Inferior parietal cortex (tissue), 1 donor: Measurements from ENCODE around the gene SSPN.

ENCODE experiments used
- DNase-seq: peaks from one replicate; pipeline ENCODE4 v3.0.0-alpha.2; 2016; ENCODE audit errors: extremely low spot score

Gene SSPN

GRCh38 chr12:26285401-26285800, 90.0 kb downstream of the SSPN start:
- no peak for DNase-seq

DNA sequence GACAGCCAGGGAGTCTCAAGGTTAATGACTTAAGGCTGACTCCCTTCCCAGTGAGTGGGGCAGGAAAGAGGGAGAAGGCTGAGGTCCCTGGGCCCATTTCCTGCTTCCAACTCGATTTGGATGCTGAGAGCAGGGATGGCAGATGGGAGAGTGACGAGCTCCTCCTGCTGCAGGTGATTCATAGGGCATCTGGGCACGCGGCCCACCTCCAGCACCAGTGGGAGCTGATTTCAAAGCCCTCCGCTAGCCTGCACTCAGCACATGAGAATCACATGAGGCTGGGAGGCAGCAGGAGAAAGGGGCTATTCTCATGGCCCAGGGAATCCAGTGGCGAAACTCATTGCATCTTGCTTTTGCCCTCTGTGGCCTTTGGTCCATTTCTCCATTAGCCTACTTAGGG, 90.8 kb downstream of the SSPN start:
- no peak for DNase-seq

DNA sequence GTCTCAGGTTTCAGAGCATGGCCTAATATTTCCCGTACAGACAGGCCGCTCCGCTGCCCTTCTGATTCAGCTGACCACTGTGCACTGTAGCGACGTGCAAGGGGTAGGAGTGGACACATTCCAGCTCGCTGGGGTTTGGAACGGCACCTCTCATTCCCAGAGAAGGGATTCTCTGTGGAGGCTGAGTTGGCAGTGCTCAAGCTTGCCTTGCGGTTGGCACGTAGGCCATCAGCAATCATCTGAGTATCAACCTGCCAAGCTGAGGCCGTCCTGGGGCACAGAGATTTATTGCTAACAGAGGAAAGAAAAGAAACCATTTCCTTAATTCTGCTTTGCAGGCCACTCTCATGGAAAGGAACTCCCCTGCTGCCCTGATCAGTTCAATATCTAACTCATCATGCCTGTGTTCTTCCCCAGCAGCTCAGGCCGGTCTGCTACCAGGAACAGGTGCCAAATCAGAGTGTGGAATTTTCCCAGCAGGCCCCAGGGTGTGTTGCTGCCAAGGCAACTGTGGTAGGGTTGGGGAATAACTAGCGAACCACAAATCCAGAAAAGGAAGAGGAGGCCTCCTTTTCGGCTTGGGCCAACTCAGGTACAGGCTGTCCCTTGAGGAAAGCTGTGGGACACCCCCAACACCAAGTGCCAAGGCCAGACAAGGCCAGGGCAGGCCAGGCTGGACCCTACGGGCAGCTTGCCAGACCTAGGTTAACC, 92.5 kb downstream of the SSPN start:
- no peak for DNase-seq

DNA sequence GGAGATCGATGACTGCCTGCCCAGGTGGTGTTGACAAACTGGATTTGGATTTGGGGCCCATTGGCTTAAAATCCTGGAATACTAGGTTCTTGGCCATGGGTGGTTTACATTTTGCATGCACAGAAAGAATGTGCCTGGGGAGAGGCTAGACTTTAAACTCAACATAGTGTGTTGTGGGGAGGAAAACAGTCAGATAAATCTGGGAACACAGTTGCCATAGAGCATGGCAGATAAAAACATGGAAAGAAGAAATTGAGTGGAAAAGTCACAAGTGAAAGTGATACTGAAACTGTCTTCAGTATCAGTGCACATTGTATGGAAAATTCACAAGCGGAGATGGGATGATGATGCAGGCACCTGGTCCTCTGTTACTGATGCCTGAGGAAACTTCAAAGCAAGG, 95.2 kb downstream of the SSPN start:
- no peak for DNase-seq

DNA sequence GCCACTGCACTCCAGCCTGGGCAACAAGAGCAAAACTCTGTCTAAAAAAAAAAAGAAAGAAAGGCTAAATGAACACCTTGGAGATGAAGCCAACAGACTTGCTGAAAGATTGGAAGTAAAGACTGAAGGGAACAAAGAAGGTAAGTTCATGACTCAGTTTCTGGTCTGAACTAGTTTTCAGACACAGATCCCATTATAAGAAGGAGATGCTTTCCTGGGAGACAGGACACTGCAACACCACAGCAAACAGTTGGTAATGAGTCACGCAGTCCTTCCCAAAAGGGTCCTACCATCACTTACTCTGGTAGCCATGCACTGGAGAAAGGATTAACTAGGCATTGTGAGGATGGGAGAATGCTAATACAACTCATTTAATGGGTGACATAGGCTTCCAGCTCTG, 97.2 kb downstream of the SSPN start:
- DNase-seq, result no peak

GRCh38 chr12:26293612-26294011, 98.2 kb downstream of the SSPN start:
- DNase-seq, result no peak

DNA sequence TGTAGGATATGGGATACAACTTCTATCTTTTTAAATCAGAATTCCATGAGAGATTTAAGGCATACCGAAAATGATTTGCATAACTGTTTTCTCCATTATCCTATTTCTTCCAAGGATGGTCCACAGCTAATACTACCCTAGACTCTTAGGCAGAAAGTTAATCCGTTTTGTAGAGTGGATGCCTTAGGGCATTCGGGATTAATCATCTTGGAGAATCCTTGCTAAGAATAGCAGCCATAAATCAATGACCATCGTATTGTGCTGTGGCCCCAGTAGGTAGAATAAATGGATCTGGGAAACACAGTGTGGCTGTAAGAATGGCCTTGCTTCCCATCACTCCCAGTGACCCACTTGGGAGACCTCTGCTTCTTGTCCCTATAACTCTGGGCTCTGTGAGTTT, 99.6 kb downstream of the SSPN start:
- no peak for DNase-seq

GRCh38 chr12:26297396-26298070, 102.2 kb downstream of the SSPN start:
- DNase-seq, result no peak

GRCh38 chr12:26298785-26299621, 103.6 kb downstream of the SSPN start:
- DNase-seq, result peak; percentile 45

- DNase-seq, result no peak
These were observed 104.4 kb downstream of the SSPN start for GRCh38 chr12:26299751-26300150.
